Activated CD4-positive, CD25-positive, alpha-beta regulatory T cell treated with anti-CD3 and anti-CD28 coated beads, Interleukin-2, amount 50 U/mL, for 24 hours (primary cell): ENCODE measurements around the gene SAC3D1.

Experiments
- ATAC-seq, 2 donors: fragments of 150-1000 bp; cut with Tn5 transposase; one replicate each; pipeline ENCODE4 v1.10.0; 2021; ENCODE audit warnings: mild to moderate bottlenecking in 1 of 2, moderate library complexity in 1 of 2

Gene SAC3D1

DNA sequence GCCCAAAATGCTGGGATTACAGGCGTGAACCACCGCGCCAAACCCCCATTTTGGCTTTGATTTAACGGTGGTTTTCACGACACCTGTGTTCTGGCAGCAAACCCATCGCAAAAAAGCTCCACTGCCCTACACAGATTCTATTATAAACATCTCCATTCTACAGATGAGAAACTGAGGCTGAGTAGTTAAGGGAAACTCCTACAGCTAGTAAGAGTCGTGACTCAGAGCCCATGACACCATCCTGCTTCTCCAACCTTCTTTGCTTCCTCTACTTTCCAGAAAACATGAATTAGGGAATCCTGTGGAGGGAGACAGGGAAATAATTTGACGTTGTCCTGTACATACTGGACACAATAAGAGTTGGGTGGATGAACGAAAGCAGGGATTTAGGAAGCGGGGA lies 14.2 kb upstream of the SAC3D1 start:
- ATAC-seq, result no peak

DNA sequence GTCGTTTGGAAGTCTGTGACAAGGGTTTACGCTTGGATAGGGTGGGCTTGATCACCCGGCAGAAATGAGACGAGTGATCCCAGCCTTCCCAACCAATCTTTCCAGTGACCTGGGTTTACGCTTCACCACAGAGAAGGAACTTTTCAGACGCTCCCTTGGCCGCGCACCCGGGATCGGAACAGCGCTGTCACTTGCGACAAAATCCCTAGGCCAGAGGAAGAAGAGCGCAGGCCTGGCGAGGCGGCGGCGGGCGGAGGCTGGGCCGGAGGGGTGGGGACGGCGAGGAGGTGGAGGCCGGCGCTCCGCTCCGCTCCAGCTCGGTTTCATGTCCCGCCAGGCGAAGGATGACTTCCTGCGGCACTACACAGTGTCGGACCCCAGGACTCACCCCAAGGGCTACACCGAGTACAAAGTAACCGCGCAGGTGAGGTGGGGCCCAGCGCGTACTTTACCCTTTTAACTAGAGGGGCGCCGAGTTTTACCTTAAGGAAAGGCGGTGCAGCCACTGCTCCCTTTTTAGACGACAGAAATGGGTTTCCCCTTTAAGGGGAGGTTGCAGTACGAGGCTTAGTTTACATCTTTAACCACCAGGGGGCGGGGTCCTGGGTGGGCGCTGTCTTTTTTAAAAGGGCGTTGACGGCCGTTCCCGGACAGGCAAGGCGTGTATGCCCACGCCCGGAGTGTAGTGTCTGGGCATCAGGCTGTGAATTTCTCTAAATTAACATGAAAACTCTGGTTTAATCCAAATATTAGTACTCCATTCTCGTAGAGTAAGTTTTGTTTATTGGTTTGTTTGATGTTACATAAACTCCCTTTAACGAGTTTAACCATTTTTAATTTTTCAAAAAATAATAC lies 13.6 kb upstream of the SAC3D1 start, which contains the start of gene SNX15:
TSS of gene SNX15 (plus strand) at position 227 of the 855 bp plus-strand sequence. CDS start at position 326, 99 bp downstream.
- ATAC-seq, result peak; percentile 88 to 89

DNA sequence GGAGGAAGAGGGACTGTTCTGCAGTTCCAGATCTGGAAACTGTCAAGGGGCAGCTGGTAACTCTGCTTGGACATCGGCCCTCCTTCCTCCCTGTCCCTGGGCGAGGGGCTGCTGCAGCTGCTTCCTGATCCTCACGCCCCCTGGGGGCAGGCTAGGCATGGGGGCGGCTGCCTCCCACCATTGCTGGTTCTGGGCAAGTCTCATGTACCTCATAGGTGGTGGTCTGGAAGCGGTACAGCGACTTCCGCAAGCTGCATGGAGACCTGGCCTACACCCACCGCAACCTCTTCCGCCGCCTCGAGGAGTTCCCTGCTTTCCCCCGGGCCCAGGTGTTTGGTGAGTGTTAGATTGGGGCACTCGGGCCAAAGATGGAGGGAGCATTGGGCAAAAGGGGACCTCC lies 8.8 kb upstream of the SAC3D1 start:
- ATAC-seq, result no peak

DNA sequence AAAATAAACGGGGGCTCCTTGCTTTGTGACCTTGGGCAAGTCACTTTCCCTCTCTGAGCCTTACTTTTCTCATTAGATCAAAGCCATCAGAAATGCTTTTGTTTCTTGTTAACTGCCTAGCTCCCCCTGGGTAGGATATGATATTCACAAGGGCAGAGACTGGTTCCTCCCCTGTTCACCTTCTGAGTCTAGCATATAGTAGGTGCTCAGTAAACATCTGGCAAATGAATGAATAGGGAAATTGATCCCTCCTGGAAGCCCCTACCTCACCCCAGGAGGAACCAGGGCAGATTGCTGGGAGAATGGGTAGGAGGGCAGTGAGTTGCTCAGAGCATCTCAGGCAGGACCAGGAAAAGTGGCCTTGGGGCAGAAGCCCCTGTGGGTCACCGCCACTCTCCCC lies 6.6 kb upstream of the SAC3D1 start:
- ATAC-seq, result no peak

DNA sequence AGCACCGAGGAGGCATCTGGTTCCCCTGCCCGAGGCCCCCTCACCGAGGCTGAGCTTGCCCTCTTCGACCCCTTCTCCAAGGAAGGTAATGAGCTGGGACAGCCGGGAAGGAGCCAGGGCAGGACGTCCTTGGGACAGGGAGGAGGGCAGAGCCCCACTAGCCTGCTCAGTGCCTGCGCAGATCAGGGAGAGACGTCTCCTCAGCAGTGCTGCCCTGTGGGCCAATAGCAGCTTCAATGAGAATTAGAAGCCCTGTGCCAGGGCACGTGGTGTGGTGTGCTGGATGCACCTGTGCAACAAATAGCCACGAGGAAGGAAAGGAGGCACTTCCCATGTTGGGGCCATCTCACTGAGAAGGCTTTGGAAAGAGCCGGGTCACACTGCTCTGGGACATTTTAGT lies 5.4 kb upstream of the SAC3D1 start:
- no peak for ATAC-seq

DNA sequence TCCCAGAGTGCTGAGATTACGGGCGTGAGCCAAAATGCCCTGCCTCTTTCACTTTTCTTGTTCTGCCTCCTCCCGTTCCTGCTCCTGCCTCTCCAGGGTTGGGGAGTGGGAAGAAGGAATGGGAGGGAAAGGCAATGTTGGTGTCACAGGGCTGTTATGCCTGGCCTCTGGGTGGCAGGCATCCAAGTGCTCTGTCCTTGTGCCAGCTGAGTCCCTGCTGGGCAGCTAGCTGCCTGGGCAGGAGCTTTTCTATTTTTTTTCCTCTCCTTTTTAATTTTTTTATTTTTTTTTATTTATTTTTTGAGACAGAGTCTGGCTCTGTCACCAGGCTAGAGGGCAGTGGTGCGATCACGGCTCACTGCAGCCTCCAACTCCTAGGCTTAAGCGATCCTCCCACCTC lies 4.1 kb upstream of the SAC3D1 start:
- no peak for ATAC-seq

DNA sequence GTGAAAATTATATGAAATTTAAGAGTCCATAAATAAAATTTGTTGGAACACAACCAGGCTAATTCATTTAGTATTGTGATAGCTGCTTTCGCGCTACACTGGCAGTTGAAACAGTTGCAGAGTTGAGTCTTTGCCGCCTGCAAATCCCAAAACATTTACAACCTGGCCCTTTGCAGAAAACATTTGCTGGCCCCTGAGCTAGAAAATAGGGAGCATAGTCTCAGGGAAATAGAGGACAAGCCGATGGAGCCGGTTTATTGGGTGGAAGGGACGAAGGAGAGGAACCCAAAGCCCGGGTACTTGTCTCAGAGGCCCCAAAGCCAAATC lies 527 bp upstream of the SAC3D1 start:
- ATAC-seq, result no peak

DNA sequence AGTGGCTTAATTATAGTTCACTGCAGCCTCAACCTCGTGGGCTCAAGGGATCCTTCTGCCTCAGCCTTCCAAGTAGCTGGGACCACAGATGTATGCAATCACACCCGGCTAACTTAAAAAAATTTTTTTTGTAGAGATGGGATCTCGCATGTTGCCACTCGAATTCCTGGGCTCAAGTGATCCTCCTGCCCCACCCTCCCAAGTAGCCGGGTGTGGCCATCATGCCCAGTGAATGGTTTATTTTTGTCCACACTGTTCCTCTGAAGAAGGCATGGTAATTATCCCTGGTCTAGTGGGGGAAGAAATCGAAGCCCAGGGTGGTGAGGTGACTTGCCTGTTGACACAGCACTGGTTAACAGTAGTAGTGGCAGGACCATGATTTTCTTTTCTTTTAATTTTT lies 1.9 kb downstream of the SAC3D1 start:
- no peak for ATAC-seq

DNA sequence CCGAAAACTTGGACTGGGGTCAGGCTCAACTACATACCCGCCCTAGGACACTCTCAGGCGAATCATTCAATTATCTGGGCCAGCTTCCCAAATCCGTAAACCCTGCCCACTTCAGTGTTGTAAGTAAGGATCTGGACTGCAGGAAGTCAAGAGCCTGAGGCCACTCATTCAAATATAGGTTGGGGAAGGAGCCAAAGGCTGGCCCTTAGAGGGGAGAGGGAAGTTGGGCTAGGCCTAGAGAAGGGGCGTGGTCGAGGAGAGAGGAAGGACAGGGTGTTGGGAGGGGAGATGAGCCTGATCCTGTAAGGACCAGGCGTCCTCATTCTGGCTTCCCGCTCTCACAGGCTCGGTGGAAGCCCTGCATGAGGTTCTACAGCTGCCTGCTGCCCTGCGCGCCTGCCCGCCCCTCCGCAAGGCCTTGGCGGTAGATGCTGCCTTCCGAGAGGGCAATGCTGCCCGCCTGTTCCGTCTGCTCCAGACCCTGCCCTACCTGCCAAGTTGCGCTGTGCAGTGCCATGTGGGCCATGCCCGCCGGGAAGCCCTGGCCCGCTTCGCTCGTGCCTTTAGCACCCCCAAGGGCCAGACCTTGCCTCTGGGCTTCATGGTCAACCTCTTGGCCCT lies 3.0 kb downstream of the SAC3D1 start:
- ATAC-seq, result no peak

DNA sequence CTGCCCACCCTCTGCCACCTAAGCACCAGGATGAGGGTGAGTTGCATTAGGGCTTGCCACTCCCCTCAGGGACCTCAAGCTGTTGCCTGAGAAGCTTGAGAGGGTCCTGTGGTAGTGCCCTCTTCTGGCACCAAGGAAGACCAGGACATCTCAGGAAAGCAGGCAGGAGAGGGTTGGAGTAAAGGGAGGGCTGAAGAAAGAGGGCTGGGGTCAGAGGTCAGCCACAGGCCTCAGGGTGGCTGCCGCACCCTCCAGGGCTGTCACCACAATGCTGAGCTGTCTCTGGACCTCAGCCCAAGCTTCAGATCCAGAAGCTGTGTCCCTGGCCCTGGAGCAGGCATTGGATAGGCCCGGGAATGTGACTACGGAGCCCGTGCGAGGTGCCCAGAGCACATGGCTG lies 4.1 kb downstream of the SAC3D1 start:
- no peak for ATAC-seq

DNA sequence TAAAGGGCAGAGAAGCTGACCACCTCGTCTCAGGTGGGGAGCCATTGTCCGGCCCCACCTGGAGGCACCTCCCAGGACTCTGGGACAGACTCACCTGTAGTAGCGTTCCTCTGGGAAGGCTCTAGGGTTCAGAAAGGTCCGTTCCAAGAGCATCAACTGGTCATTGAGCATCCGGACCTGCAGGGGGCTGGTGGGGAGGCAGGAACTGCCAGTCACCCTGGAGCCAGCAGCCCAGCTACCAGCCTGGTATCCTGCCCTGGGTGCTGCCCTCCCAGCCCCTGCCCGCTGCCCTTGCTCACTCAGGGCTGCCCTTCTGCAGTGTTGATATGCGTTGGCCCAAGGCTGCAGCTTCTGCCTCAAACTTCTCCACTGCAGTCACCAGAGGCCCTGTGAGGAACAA lies 4.7 kb downstream of the SAC3D1 start:
- no peak for ATAC-seq

DNA sequence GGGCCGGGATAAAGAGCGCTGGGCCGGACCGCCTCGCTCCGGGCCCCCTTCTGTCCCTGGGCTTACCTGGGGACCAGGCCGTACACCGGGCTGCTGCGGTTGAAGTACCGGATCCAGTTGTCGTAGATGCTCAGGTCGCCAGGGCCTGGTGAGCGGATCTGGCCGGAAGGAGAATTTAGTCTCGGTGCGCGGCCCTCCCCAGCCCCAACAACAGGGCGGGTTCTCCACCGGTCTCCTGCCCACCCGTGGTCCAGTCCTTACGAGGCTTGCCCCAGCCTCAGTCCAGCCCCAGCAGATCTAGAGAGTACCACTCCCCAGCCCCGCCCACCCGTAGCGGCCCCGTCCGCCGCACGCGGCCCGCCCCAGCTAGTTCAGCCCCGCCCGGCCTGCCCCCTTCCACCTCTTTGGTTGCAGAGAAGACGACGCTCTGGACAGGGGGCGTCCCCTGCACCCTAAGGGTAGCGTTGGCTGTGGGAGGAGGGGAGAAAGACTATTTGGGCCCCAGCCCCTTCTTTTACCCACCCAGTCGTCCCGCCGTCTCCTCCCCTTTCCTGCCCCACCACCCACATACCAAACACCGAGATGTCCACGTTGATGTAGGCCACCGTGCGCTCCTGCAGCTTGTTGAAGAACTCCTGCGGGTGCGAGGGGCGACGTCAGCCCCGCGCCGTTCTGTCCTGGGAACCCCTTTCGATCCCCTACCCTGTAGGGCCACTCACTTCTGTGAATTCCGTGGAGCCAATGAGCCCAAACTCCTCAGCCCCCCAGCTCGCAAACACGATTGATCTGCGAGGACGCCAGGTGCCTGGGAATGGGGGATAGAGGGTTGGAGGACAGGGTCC lies 6.8 kb downstream of the SAC3D1 start:
- ATAC-seq, result peak; percentile 72 to 77

DNA sequence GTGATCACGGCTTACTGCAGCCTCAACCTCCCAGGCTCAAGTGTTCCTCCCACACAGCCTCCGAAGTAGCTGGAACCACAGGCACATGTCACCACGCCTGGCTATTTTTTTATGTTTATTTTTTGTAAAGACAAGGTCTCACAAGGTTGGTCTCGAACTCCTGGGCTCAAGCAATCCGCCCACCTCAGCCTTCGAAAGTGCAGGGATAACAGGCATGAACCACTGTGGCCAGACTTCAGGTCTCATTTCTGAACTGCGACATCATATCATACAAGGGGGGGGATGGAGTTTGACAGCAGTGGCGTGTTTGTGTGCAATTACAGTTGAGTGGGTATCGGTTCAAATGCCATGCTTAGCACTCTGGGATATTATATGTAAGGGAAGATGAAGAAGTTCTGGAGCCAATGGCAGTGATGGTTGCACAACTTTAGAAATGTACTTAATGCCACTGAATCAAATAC lies 10.4 kb downstream of the SAC3D1 start:
- ATAC-seq, result no peak

DNA sequence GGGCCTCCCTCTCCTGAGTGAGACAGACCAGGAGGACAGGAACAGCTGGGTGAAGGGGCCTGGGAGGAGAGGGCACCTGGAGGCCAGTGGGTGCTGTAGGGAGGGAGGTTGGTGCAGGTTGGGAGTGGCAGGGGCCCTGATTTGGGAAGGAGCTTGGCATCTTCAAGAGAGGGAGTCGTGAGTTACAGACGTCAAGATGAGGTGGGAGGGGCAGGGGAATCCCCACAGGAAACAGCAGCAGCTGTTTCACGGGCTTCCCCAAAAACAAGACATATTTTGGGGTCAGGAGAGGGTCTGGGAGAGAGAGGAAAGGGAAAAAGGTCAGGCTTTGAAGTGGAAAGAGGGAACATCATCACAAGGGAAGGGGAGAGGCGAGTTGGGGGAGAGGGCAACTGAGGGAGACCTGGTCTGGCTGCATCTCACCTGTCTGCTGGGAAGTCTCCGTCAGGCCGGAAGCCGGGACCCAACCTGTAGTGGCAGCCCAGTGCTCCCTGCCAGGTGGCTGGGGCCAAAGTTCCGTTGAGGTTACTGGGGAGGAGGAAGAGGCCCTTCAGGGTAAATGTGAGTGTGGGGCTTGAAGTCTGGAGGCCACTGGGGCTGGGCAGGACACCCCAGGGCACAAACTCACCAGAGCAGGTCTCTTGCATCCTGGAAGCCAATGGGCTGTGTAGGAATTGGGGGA lies 13.0 kb downstream of the SAC3D1 start:
- peak in 1 of 2 donors; percentile 44 for ATAC-seq

DNA sequence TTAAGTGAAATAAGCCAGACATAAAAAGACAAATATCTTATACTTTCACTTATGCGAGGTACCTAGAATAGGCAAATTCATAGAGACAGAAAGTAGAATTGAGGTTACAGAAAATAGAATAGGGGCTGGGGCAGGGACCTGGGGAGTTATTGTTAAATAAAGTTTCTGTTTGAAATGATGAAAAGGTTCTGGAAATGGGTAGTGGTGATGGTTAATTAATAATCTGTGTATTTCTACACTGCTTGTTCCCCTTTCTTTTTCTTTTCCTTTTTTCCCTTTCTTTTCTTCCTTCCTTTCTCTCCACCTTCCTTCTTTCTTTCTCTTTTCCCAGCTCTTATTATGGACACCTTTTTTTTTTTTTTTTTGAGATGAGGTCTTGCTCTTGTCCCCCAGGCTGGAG lies 14.5 kb downstream of the SAC3D1 start:
- ATAC-seq, result no peak

DNA sequence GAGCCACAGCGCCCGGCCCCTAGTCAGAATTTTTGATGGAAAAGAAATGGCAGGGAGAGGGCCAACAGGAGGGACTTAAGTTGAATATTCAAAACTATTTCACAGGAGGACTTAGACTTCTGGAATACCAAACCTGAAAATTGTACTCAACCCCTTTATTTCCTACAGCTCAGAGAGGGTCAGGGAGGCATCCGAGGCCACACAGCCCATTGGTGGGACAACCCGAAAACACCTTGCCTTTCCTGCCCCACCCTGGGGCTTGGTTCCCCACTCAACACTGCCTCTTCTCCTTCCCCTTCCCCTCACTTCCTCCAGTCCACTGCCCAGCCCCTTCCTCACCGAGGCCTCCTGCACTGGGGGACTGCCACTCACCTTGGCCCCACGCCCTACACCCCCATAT lies 16.0 kb downstream of the SAC3D1 start:
- no peak for ATAC-seq

DNA sequence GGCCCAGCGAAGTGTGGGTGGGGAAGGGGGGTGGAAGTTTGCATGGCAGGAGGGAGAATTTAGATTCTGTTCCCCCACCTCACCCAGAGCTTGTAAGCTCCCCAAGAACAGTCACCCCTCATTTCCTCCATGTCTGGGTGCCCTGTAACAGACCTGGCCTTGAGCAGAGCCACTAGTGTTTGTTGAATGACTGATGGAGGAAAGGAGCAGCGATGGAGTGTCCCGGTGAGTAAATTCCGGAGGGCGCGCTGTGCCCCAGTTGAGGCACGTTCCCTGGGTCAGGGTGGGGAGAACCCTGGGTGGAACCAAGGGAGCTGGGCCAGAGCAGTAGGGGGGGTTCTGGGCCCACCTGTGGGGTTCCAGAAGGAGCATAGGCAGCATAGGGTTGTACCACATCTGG lies 16.5 kb downstream of the SAC3D1 start:
- ATAC-seq, result no peak

DNA sequence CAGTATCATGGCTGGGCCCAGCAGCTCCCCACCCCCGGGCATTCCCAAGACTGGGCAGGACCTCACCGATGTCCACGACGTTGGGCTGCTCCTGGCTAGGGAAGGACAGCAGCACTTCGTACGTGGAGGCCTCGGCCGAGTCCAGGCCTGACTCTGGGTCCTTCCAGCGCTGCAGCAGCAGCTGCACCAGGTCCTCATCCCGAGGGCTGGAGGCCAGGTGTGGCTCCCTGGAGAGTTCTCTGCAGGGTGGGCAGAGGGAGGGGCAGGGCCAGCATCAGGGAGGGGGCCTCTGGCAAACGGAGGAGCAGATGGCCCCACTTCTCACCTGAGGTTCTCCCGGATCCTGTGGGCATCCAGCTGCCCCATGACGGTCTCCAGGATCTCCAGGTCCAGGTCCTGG lies 17.0 kb downstream of the SAC3D1 start:
- no peak for ATAC-seq

DNA sequence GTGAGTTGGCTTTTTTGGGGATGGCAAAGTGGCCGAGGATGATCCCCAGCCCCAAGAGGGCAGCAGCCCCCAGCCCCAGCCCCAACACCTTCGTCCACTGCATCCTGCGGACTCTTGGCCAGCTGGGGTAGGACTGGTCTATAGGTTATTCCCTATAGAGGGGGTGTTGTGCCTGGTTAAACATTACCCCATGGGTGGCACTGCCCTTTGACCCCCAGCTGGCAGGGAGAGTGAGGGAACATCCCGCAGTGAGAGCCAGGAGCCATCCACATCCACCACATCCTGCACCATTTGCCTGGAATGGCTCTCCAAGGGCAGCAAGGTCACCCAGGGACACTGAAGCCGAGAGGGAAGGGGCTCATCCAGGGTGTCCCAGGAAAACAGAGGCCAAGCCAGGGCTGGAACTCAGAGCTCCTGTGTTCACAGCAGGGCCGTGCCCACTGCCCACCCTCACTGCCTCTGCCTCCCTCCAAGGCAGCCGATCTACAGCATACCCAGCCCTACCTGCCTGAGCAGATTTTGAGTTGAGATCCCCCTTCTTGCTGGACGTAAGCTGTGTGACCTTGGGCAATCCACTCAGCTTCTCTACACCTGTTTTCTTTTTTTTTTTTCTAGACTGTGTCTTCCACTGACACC lies 17.5 kb downstream of the SAC3D1 start, which contains the start of gene NAALADL1:
TSS of gene NAALADL1 (minus strand) at position 135 of the 636 bp plus-strand sequence. CDS start at position 103, 32 bp downstream.
- ATAC-seq, result no peak

DNA sequence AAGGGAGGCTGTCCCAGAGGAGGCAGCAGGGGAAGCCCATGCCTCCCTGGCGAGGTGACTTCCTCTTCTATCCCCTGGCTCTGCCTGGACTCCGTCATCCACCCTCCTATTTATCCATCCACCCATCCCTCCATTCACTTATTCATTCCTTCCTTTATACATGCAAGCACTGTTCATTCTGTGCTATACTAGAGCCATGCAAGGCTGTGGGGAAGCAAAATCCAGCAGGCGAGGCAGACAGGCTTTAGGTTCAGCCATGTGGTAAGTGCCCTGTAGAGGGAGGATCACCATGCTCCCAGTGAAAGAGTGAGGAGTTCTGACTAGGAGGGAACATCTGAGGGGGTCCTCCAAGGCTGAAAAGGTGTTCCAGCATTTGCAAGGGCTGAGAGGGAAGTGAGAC lies 18.5 kb downstream of the SAC3D1 start:
- ATAC-seq, result no peak

DNA sequence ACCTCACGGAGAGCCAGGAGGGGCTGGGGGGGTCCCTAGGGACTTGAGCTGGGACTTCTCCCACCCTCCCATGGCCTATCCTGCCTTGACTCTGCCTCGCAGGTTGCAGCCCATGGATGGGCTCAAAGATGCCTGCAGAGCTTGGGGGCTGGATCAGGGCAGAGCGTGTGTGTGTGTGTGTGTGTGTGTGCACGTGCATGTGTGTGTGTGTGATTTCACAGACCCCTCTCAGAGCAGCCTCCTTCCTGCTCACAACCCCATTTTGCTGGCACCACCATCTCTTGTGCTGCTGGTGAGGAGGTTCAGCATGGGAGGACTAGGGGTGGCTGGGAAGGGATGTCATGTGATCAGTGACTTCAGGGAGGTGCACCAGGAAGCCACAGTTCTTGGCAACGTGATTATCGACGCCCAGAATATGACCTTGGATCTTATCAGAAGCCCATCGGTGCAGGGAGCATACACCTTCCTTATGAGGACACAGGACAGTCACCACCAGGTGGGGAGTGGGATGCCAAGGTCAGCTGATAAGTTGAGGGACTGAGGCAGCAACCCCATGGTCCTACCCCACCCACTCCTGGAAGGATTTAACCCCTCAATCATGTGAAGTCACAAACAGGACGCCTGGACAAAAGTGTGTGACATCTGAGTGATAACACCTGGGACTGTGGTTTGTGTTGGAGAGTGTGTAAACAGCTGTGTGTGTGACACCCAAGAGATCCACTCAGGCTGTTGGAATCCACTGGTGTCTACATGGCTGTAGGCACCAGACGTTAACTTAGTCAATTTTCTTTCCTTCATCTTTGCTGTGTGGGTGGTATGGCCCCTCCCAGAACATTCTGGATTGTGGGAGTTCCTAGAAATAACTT lies 19.2 kb downstream of the SAC3D1 start:
- no peak for ATAC-seq
